ENCODE results near the gene CAPRIN1.

GRCh38 chr11:34105079-34105956 is 53.8 kb downstream of the CAPRIN1 start, which contains the start of gene NAT10:
- TF ChIP-seq GATA2 (IDR thresholded peaks at IDR 0.05; ENCODE audit: low read depth, low read length) = no peak
- no peak for TF ChIP-seq GATA3 (IDR thresholded peaks at IDR 0.05; ENCODE audit: low read depth, low read length)
